Amygdala (tissue), 56 donors: Measurements from ENCODE around the gene FABP7.

ENCODE experiments used
- DNase-seq, 56 donors: peaks; one replicate each; lab custom pipeline; 2025; lab: John Stamatoyannopoulos, UW

Gene FABP7

DNA sequence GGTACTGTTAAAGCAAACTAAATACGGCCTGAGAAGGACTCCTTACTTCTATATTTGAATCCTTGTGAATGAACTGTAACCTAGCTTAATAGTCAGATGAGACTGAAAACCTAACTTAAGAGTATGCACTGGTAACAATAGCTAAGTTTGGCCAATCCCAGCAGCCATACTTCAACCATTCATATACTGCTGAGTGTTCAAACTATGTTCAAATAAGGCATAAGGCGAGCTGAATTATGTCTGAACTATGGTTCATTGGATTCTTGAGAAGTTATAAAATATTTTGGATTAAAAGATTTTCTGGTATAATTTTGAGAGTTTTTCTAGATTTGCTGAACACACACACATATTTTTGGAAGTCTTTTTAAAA, 11.8 kb downstream of the FABP7 start:
- DNase-seq = no peak

DNA sequence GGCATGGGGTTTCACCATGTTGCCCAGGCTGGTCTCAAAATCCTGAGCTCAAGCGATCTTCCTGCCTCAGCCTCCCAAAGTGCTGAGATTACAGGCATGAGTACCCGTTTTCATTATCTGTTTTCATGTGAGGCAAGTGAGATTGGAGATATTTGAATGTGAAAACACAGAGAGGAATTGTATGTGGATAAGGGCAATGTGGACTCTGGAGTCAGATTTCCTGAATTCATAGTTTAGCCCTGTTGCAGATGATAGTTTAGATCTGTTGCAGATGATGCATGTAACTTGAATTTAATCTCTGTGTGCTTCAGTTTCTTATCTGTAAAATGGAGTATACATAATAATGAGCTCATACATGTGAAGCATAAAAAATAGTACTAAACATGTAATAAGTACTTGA, 13.2 kb downstream of the FABP7 start:
- no peak for DNase-seq

DNA sequence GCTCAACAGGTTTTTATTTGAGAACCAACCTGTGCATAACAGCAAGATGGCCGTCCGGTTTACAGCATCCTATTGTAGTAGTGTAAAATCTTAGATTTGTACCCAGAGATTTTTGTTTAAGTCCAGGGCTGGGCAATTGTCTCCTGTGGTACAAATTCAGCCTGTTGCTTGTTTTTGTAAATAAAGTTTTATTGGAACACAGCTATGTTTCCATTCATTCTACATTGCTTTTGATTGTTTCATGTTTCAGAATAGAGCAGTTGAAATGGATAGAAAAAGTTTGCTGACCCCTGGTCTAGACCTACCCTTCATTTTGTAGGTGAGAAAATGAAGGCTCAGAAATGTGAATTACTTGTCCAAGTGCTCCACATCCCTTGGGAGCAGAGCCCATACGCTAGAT, 18.0 kb downstream of the FABP7 start:
- no peak for DNase-seq

DNA sequence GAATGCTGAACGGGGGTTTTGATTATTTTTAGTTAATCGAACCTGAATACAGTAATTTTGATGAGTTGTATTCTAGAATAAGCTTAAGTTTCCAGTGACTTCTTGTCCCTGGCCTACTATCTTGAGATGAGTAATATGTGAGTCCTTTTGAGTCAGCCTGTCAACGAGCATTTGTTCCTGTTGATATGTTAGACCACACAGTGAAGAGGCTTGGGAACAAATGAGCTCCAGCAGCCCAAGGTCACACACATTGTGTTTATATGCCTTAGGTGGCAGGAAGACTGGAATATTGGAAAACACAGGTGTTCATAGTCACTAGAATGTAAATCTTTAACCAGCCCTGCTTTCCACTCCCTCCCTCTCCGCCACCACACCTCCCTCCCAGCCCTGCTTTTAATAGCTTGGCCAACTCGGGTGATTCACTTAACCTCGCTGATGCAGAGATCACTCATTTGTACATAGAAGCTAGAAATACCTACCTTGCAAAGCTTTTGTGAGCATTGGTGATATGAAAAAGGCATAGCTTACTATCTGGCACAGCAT, 18.7 kb downstream of the FABP7 start:
- DNase-seq = peak in 4 of 56 donors; percentile 10 to 32 (median 14)

DNA sequence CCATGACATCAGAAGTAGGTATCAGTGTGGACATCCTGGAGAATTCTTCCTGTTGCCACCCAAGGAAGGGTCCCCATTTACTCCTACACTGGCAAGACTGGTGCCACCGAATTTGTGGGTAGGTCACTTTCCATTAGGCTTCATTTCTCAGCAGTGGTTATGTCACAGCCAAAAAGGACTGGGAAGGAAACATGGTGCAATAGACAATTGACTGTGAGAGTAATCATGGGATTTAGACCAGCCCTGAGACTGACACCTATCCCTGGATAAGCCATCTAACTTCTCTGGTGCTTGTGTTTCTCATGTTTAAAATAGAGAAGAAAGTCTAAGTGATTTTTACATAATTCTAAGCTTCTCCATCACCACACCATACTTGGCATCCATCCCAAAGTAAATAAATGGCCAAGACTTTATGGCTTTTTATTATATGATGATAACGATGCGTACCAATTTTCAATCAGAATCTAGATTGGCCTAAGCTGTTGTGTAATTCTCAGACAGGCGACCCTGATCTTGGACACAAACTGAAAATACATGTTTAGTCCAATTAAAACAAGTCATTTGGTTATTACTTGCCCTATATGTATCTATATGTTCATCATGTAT, 19.7 kb downstream of the FABP7 start:
- no peak for DNase-seq

DNA sequence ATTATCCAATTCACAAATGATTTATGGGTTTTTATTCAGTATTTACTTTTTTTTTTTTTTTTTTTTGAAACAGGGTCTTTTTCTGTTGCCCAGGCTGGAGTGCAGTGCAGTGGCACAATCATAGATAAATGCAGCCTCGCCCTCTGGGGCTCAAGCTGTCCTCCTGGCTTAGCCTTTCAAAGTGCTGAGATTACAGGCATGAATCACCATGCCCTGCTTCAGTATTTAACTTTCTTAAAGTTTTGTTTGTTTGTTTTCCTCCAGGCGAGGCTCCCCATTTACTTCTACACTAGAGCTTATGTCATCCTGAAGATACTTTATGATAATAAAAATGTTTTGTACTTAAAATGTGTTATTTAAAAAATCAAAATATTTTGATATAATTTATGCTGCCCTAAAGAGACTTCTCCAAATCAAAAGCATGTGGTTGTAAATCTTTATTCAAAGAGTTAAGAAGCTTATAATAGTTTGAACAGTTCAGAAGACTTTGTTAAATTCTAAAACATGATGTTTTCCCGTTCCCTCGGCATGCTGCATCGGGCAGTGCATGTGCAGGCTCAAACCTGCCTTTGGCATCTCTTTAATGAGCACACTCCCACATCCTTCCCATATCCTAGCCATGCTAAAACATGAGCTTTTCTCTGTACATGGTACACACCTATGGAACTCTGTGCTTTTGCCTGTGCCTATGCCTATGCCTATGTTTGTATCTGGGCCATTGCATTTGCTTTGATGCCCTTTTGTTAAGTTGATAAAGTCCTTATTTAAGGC, 20.6 kb downstream of the FABP7 start:
- DNase-seq = no peak

DNA sequence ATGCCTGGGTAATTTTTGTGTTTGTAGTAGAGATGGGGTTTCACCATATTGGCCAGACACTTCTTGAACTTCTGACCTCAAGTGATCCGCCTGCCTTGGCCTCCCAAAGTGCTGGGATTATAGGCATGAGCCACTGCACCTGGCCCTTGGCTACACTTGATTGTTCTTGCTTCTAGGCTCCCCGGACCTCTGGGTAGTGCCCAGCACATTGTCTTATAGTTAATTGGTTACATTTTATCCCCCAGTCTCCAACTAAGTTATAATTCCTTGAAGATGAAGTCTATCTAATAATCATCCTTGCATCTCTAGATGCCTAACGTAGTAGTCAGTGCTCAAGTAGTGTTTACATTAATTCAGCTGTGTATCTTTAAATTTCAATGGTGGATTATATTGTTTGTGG, 21.4 kb downstream of the FABP7 start:
- no peak for DNase-seq

DNA sequence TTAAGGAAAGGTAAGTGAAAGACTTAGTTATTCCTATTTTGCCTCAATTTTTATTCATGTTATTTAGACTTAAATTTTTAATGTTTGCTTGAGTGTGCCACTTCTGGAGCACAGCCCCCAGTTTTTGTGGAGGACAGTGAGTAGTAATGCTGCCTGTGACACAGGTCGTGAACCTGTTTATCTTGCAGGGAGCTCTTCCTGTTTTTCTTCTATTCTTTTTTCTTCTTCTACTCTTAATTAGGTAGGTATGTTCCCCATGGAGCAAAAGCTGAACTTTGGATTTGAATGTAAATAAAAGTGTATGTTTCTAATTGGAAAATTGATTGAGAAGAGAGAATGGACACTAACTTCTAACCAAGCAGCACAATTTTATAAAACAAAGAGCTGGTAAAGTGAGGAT, 21.9 kb downstream of the FABP7 start:
- no peak for DNase-seq

DNA sequence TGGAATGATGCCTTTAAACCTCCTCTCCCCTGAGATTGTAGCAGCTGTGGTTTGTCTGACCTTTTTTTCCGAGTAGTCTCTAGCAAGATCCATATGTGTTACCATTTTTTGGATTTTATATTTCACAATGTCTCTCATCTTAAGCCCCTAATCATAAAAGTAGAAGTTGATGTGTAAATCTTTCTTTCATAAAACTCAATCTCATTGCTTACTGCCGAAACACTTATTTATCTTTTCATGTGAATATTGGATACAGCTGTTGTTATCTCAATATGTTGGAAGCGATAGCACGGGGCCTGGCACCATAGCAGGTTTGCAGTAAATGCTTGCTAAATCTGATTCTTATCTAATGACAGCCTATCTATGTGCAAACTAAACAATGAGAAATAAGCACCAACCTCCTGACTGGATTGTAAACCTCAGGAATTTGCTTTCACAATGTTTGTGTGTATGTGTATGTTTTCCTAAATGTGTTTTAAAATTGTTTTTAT, 23.7 kb downstream of the FABP7 start:
- DNase-seq = no peak

DNA sequence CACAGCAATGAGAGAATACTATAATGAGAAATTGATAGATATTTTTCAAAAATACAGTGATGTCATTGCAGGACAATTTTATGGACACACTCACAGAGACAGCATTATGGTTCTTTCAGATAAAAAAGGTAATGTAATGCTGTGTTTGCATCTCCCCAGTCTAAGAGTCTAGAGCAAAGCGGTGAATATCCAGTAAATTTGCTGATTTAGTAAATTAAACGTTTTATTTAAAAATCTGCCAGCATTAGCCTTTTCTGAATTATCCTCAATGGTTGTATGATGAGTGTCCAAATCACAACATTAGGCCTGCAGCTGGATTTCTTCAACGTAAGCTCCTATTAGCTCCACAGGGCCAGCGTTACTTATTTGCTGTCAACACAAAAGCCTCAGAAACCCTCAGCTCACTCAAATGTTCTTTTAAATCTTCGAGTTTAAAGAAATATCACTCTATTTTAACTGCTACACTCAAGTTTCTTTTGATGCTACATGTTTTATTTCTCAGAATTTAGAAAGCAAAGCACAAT, 25.5 kb downstream of the FABP7 start:
- DNase-seq = no peak

DNA sequence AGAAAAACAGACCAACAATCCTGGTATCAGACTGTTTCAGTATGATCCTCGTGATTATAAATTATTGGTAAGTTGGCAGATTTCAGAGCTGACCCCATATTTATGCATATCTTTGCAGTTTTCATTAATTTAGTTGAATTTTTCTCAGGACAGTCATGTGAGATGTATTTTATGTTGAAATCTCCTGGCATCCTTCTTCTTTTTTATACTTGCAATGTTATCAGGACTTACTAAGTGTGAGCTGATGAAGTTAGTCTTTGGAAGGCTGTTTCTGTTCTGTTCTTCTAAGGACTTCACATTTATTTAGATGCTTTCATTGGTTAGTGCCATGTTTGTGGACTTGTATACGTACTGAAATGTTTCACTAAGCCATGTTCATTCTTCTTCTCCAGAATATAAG, 26.8 kb downstream of the FABP7 start:
- DNase-seq = no peak

DNA sequence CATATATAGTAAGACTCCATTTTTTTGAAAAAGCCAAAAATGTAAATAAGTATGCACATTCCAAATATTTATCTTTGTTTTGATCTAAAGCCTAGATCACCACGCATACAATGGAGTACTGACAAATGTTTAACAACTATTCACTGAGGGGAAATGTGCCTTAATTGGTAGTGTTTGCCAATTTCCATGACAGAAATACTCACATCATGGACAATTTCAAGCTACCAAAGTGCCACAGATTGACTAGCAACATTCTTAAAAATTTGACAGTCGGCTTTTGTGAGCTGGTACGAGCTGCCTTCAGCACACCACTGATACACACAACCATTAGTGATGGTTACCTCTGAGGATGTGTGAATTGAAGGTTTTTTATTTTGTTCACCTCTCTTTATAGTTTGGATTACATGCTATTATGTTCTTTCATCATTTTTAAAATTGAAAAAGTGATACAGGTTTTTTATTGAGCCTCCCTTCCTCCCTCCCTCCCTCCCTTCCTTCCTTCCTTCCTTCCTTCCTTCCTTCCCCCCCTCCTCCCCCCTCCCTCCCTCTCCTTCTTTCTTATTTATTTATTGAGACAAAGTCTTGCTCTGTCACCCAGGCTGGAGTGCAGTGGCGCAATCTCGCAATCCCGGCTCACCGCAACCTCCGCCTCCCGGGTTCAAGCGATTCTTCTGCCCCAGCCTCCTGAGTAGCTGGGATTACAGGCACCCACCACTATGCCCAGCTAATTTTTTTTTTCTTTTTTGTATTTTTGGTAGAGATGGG, 28.8 kb downstream of the FABP7 start:
- no peak for DNase-seq

DNA sequence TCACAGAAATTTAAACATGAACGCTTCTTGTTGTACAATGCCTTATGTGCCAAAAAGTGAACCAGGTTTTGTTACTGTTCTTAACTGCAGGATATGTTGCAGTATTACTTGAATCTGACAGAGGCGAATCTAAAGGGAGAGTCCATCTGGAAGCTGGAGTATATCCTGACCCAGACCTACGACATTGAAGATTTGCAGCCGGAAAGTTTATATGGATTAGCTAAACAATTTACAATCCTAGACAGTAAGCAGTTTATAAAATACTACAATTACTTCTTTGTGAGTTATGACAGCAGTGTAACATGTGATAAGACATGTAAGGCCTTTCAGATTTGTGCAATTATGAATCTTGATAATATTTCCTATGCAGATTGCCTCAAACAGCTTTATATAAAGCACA, 29.5 kb downstream of the FABP7 start:
- no peak for DNase-seq

DNA sequence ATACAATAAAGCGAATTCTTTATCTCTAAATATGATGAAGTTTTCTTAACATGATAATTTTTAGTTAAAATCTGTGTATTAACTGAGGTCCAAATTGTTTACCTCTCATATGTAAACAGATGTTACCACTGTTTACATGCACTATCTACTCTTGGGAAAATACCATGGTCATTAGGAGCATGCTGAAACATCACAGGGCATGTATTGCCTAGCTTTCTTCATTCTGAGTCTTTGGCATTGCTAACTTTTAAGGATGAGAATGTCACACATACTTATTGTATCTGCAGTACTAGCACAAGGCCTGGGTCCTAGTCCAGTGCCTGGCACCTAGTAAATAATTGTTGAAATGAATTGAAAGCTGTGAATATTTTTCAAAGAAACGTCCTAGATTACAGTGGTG, 30.2 kb downstream of the FABP7 start:
- DNase-seq = no peak

DNA sequence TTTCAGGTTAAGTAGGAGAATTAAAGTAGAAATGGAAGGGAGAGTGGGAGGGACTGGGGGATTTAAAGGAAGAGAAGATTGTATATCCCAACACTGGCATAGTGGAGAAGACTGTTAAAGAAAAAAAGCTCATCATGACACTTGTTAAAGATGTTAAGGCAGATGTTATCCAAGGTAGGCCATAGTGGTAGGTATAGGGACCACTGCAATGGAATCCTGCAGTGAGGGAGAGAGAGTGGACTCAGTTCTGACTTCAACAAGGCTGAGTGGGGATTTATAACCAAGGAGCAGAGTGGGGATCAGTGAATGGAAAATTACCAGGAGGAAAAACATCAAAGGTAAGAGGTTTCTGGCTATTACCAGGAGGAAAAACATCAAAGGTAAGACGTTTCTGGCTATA, 30.7 kb downstream of the FABP7 start:
- no peak for DNase-seq

DNA sequence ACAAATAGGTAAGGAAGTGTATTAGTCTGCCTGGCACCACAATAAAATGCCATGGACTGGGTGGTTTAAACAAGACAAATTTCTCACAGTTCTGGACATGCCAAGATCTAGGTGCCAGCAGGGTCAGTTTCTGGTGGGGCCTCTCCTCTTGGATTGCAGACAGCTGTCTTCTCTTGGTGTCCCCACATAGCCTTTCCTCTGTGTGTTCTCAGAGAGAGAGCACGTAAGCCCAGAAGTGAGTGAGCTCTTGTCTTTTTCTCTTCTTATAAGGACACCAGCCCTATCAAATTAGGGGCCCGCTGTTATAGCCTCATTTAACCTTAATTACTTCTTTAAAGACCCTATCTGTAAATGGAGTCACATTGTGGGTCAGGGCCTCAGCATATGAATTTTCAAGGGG, 37.8 kb downstream of the FABP7 start:
- no peak for DNase-seq

DNA sequence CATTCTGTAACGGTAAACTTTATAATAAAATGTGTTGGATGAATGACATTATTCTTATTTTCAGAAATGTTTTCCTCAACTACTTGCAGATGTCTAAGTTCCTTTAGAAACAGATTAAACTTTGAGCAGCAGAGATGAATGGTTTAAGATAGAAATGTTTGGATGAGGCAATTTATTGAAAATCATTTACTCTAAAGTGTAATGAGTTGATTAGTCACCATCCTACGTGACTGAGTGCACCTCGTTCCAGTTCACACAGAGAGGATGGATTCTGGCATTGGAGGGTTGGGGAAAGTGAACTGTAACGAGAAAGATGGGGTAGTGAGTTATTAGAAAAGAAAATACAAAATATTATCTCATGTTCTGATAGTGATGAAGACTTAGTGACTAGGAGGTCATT, 38.2 kb downstream of the FABP7 start:
- DNase-seq = no peak

DNA sequence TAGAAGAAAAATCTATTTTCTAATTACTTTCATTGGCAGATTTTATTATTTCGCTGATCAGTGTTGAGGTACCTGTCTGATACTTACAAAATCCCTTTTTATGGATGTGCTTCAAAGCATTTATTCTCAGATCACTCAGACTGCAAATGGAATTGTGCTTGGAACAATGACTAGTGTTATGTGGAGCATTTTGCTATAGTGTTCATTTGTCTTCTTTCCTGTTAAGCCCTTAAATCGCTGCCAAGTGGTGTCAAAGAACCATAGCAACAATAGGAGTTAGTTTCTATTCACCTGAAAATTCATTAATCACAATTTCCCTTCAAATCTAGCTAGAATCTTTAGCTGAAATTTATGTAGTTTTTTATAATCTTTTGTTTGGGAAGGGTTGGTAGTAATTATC, 39.4 kb downstream of the FABP7 start:
- no peak for DNase-seq

DNA sequence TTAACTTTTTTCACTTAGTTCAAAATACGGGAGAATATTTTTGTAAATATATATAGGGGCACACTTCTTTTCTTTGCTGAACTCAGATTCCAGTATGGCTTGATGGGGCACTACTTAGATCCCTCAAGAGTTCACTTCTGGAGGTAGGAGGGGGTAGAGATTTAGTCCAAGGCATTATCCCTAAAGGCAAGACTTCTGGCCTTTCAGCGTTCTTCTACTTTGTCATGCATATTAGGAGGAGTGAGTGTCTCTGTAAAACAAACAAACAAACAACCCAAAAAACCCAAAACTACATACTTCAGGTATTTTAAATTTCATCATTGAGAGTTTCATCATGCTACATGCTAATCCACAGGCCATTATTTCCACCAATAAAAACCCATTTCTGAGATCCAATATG, 41.6 kb downstream of the FABP7 start:
- DNase-seq = no peak

DNA sequence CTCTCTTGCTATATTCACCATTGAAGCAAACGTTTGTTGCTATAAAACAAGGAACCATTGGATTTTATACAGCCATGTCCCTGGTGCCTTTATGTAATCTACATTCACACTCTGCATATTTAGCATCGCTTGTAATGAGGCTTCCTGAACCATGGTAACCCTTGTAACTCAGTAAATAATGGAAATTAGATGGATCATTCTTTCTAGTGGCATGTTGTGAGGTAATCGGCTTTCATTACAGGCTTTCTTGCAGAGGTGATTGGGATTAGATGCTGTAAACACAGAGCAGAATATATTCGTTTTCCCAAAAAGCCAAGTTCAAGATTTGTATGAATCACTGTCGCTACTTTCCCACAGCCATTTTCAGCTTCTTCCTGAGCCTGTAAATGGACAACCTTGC, 45.6 kb downstream of the FABP7 start:
- DNase-seq = no peak

DNA sequence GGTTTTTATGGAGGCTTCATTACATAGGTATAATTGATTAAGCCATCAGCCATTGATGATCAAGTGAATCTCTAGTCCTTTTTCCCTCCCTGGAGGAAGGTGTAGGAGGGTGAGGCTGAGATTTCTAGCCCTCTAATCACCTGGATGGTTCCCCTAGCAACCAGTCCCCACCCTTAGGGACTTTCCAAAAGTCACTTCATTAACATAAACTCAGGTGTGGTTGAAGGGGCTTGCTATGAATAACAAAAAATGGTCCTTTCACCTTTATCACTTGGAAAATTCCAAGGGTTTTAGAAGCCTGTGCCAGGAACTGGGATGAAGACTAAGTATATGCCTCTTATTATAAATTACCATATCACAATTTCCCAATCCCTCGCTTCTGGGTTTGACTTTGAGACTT, 49.9 kb downstream of the FABP7 start:
- no peak for DNase-seq
